Stimulated activated CD4-positive, alpha-beta T cell treated with anti-CD3 and anti-CD28 coated beads, Interleukin-12 subunit alpha, Interleukin-12 subunit beta, amount 100 ng/mL, for 4 hours (primary cell): ENCODE data around the gene MT1X.

Experiments used
- DNase-seq: peaks from one replicate; pipeline ENCODE4 v3.0.0-alpha.2; 2020

The MT1X gene

GRCh38 chr16:56681939-56682702 is at the start of gene MT1X:
TSS of gene MT1X (plus strand) at chr16:56682470. CDS start at chr16:56682541, 71 bp downstream.
- peak; percentile 90 for DNase-seq

- no peak for DNase-seq
Observed at GRCh38 chr16:56632848-56633365, 49.4 kb upstream of the MT1X start.

GRCh38 chr16:56633535-56633934 is 48.7 kb upstream of the MT1X start:
- DNase-seq = no peak

DNA sequence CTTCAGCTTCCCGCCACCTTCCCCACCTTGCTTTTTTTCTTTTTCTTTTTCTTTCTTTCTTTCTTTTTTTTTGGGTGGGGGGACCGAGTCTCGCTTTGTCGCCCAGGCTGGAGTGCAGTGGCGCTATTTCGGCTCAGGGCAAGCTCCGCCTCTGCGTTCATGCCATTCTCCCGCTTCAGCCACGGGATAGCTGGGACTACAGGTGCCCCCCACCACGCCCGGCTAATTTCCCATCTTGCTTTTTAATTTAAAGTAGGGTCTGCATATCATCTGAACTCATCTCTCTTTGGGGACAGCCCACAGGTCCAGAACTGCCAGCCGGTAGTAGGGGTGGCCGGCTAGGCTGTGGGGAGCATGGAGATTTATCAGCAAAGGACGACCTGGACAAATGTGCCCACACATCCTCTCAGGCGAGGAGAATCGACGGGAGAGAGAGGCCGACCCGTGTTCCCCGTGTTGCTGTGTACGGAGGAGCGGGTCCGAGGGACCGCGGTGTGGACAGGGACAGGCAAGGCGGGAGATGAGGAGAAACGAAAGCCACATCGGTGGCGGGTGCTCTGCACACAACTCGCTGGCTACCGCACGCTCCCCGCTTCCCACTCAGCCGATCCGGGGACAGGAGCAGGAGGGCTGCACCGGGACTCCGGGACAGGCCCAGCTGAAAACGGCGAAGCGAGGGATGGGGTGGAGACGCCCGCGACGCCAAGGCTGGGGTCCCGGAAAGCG is 47.4 kb upstream of the MT1X start:
- DNase-seq = no peak

GRCh38 chr16:56635441-56635967 is 46.8 kb upstream of the MT1X start:
- no peak for DNase-seq

GRCh38 chr16:56636616-56637413 is 45.5 kb upstream of the MT1X start:
- no peak for DNase-seq

- no peak for DNase-seq
Observed at GRCh38 chr16:56637814-56638750, 44.2 kb upstream of the MT1X start, which contains the start of gene MT1A. TSS of gene MT1A (plus strand) at chr16:56638666. CDS start at chr16:56638739, 73 bp downstream.

- no peak for DNase-seq
Observed at GRCh38 chr16:56639045-56639444, 43.2 kb upstream of the MT1X start.

GRCh38 chr16:56640076-56640475 is 42.2 kb upstream of the MT1X start:
- no peak for DNase-seq

- no peak for DNase-seq
Observed at GRCh38 chr16:56641166-56641565, 41.1 kb upstream of the MT1X start.

- peak; percentile 68 for DNase-seq
Observed at GRCh38 chr16:56643080-56643778, 39.0 kb upstream of the MT1X start.

GRCh38 chr16:56643833-56644232 is 38.4 kb upstream of the MT1X start:
- no peak for DNase-seq

DNA sequence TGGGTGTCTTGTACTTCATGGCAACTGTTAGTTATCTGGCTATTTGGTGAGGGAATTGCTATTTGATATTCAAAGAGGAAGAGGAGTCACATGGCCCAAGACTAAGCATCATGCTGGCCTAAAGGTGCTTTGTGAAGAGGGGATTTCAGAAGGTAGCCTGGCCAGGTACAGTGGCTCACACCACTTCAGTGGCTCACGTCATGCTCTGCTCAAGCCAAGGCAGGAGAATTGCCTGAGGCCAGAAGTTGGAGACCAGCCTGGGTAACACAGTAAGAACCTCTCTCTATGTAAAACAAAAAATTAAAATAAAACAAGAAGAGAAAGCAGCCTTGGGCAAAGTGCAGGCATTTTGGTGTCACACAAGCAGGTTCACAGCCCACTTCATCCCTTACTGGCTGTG is 37.0 kb upstream of the MT1X start:
- no peak for DNase-seq

- DNase-seq = no peak
Observed at GRCh38 chr16:56645838-56646237, 36.4 kb upstream of the MT1X start.

GRCh38 chr16:56647641-56648431 is 34.4 kb upstream of the MT1X start:
- DNase-seq = no peak

GRCh38 chr16:56649271-56649670 is 33.0 kb upstream of the MT1X start:
- DNase-seq = no peak

DNA sequence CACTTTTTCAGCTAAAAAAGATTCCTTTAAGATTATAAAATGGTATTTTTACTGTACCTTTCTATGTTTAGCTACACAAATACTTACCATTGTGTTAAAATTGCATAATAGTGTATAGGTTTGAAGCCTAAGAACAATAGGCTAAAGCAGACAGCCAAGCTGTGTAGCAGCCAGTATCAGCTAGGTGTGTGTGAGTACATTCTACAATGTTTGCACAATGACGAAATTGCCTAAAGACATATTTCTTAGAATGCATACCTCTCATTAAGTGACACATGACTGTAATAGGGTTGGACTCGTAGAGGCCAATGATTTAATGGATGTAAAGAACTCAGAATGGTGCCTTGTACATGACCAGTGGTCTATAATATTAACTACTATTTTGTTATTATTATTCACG is 32.5 kb upstream of the MT1X start:
- no peak for DNase-seq

GRCh38 chr16:56651586-56651985 is 30.7 kb upstream of the MT1X start, which contains the start of gene MT1B:
TSS of gene MT1B (plus strand) at chr16:56651886. CDS start at chr16:56651954, 68 bp downstream.
- DNase-seq = no peak

- DNase-seq = no peak
Observed at GRCh38 chr16:56652600-56652999, 29.7 kb upstream of the MT1X start.

GRCh38 chr16:56653218-56653617 is 29.1 kb upstream of the MT1X start:
- DNase-seq = no peak
